Fibroblast of lung (primary cell): ENCODE results near the gene TPO.

ENCODE experiments used
- CTCF ChIP-seq, 2 donors: IDR thresholded peaks in 1 of 2; conservative IDR thresholded peaks in 1 of 2; 1 replicate in 1 of 2; 2 replicates in 1 of 2; pipeline ENCODE4 v1.5.1; 2011 to 2012; ENCODE audit warnings: low read length in 2 of 2, control low read depth in 1 of 2, inconsistent platforms in 1 of 2, low read depth in 1 of 2, mild to moderate bottlenecking in 1 of 2
- EZH2 ChIP-seq: IDR thresholded peaks from 2 replicates; pipeline ENCODE4 v1.5.1; 2012; ENCODE audit warnings: low read length, control low read depth, mild to moderate bottlenecking; ENCODE audit errors: missing control alignments

GRCh38 chr2:1563943-1564891 is 151.0 kb downstream of the TPO start:
- TF ChIP-seq CTCF (conservative IDR thresholded peaks at IDR 0.05 in 1 of 2, IDR thresholded peaks at IDR 0.05 in 1 of 2; ENCODE audit: low read depth in 1 of 2, low read length in 2 of 2) = no peak
- no peak for TF ChIP-seq EZH2
